HepG2 (cell line): ENCODE data around the gene TUBA4A.

Experiments used
- ETV5 ChIP-seq: IDR thresholded peaks from 2 replicates; pipeline ENCODE4 v1.6.1; 2018; ENCODE audit warnings: missing biosample characterization, missing genetic modification reagents, inconsistent platforms, borderline replicate concordance
- KAT7 ChIP-seq: IDR thresholded peaks from 2 replicates; pipeline ENCODE4 v1.6.1; 2018; ENCODE audit warnings: borderline replicate concordance, missing compliant biosample characterization
- MXI1 ChIP-seq: IDR thresholded peaks from 3 replicates; pipeline ENCODE4 v1.6.1; 2012; ENCODE audit warnings: low read depth, low read length, inconsistent platforms, borderline replicate concordance
- POLR2A ChIP-seq, 2 experiments: IDR thresholded peaks; 2 replicates each; pipeline ENCODE4 v1.6.1; 2011; ENCODE audit warnings: low read depth in 2 of 2, low read length in 2 of 2, mild to moderate bottlenecking in 1 of 2, moderate library complexity in 1 of 2; ENCODE audit not compliant: insufficient read depth in 1 of 2
- RNF2 ChIP-seq: fragments of 450-650 bp; conservative IDR thresholded peaks from 2 replicates; pipeline ENCODE4 v1.6.1; 2016; ENCODE audit warnings: low read depth
- ZNF3 ChIP-seq: IDR thresholded peaks from 2 replicates; pipeline ENCODE4 v1.7.0; 2017; ENCODE audit warnings: inconsistent platforms
- ZNF501 ChIP-seq: sonication (generic); formaldehyde crosslinking; IDR thresholded peaks from 2 replicates; pipeline ENCODE4 v1.5.1; 2020; ENCODE audit warnings: mild to moderate bottlenecking, moderate library complexity, missing genetic modification reagents
- TF ChIP-seq, protein P1 (sequence below), 2 experiments: IDR thresholded peaks; 2 replicates each; pipeline ENCODE4 v1.6.1; 2011 to 2012; ENCODE audit warnings: low read length in 2 of 2, borderline replicate concordance in 1 of 2, low read depth in 1 of 2, mild to moderate bottlenecking in 1 of 2, moderate library complexity in 1 of 2
- TF ChIP-seq, protein P2 (sequence below): sonication (generic); formaldehyde crosslinking; IDR thresholded peaks from 2 replicates; pipeline ENCODE4 v1.5.0; 2020; ENCODE audit warnings: mild to moderate bottlenecking, missing genetic modification reagents, moderate library complexity

DNA sequence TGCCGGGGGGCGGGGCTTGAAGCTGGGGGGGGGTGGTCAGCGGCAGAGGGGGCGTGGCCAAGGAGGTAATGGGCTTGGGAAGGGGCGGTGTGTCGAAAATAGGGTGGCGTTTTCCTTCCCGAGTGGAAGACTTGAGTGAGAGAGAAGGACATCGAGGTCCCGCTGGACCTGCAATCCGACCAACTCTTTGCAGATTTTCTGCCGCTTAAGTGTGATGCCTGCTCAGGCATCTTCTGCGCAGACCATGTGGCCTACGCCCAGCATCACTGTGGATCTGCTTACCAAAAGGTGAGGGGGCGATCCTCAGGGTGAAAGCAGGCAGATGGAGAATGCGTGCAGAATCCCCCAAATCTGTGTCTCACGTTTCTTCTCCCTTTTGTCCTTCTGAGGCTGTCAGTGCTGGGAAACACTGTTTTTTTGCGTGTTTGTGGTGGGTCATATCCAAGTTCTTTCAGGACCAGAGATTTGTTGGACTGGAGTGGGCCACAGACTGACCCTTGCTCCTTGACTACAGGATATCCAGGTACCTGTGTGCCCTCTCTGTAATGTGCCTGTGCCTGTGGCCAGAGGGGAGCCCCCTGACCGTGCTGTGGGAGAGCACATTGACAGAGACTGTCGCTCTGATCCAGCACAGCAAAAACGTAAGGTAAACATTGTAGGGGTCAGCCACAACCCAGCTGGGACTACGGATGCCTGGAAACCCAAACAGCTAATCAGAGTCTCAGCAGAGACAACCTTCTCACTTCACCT, 46.4 kb downstream of the TUBA4A start:
- TF ChIP-seq MXI1: peak; percentile 11; the same call in 1 of the 3 replicates
- TF ChIP-seq RNF2: no peak
- no peak; the same call in 1 of the 2 replicates for TF ChIP-seq ZNF501 (CRISPR knock-in tag)
- TF ChIP-seq, protein P1, sequence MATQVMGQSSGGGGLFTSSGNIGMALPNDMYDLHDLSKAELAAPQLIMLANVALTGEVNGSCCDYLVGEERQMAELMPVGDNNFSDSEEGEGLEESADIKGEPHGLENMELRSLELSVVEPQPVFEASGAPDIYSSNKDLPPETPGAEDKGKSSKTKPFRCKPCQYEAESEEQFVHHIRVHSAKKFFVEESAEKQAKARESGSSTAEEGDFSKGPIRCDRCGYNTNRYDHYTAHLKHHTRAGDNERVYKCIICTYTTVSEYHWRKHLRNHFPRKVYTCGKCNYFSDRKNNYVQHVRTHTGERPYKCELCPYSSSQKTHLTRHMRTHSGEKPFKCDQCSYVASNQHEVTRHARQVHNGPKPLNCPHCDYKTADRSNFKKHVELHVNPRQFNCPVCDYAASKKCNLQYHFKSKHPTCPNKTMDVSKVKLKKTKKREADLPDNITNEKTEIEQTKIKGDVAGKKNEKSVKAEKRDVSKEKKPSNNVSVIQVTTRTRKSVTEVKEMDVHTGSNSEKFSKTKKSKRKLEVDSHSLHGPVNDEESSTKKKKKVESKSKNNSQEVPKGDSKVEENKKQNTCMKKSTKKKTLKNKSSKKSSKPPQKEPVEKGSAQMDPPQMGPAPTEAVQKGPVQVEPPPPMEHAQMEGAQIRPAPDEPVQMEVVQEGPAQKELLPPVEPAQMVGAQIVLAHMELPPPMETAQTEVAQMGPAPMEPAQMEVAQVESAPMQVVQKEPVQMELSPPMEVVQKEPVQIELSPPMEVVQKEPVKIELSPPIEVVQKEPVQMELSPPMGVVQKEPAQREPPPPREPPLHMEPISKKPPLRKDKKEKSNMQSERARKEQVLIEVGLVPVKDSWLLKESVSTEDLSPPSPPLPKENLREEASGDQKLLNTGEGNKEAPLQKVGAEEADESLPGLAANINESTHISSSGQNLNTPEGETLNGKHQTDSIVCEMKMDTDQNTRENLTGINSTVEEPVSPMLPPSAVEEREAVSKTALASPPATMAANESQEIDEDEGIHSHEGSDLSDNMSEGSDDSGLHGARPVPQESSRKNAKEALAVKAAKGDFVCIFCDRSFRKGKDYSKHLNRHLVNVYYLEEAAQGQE (IDR thresholded peaks at IDR 0.05; ENCODE audit: borderline replicate concordance in 1 of 2, low read depth in 1 of 2, low read length in 2 of 2): no peak
- TF ChIP-seq KAT7 (CRISPR knock-in tag): no peak
- TF ChIP-seq, protein P2, sequence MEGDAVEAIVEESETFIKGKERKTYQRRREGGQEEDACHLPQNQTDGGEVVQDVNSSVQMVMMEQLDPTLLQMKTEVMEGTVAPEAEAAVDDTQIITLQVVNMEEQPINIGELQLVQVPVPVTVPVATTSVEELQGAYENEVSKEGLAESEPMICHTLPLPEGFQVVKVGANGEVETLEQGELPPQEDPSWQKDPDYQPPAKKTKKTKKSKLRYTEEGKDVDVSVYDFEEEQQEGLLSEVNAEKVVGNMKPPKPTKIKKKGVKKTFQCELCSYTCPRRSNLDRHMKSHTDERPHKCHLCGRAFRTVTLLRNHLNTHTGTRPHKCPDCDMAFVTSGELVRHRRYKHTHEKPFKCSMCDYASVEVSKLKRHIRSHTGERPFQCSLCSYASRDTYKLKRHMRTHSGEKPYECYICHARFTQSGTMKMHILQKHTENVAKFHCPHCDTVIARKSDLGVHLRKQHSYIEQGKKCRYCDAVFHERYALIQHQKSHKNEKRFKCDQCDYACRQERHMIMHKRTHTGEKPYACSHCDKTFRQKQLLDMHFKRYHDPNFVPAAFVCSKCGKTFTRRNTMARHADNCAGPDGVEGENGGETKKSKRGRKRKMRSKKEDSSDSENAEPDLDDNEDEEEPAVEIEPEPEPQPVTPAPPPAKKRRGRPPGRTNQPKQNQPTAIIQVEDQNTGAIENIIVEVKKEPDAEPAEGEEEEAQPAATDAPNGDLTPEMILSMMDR (CRISPR knock-in tag): no peak; the same call in 1 of the 2 replicates
- no peak for TF ChIP-seq ZNF3 (CRISPR knock-in tag)
- TF ChIP-seq POLR2A (IDR thresholded peaks at IDR 0.05; ENCODE audit: insufficient read depth in 1 of 2, low read depth in 2 of 2, low read length in 2 of 2): 0 out of 4 replicates have a peak, but pooled peaks of 1 of the 2 experiments have one; percentile 10
- TF ChIP-seq ETV5 (CRISPR knock-in tag): no peak
